ENCODE data around the gene CCDC134. TPM values are rescaled to one million over a fixed set of nuclear protein-coding genes. Genes with fewer than 3 reads are reported as not detected.

Gene CCDC134
- polyA plus RNA-seq (ENCODE audit: insufficient read depth in 1 of 5, insufficient read length in 5 of 5, low replicate concordance in 1 of 5): 10 to 100 TPM in 1 of 5 donors, 1 to 10 TPM in 4; 8.1 to 10.0 (median 9.3) TPM
- long read RNA-seq, donor 1: 0 reads
- long read RNA-seq, donor 2, partial matches to known transcripts: 0 of 1 reads
- long read RNA-seq, donor 2, other reads (novel, unspliced or antisense): 0 of 1 reads
- long read RNA-seq, donor 3, partial matches to known transcripts: 0 of 4 reads
- long read RNA-seq, donor 3, other reads (novel, unspliced or antisense): 0 of 4 reads
- long read RNA-seq, donor 4: 0 reads
- long read RNA-seq, donor 5, partial matches to known transcripts: 0 of 2 reads
- long read RNA-seq, donor 5, other reads (novel, unspliced or antisense): 0 of 2 reads
- long read RNA-seq, donor 6, partial matches to known transcripts: 0 of 1 reads
- long read RNA-seq, donor 6, other reads (novel, unspliced or antisense): 0 of 1 reads
- long read RNA-seq, donor 7, partial matches to known transcripts: 0 of 2 reads
- long read RNA-seq, donor 7, other reads (novel, unspliced or antisense): 0 of 2 reads
- long read RNA-seq, donor 8, partial matches to known transcripts: 0 of 3 reads
- long read RNA-seq, donor 8, other reads (novel, unspliced or antisense): 0 of 3 reads

DNA sequence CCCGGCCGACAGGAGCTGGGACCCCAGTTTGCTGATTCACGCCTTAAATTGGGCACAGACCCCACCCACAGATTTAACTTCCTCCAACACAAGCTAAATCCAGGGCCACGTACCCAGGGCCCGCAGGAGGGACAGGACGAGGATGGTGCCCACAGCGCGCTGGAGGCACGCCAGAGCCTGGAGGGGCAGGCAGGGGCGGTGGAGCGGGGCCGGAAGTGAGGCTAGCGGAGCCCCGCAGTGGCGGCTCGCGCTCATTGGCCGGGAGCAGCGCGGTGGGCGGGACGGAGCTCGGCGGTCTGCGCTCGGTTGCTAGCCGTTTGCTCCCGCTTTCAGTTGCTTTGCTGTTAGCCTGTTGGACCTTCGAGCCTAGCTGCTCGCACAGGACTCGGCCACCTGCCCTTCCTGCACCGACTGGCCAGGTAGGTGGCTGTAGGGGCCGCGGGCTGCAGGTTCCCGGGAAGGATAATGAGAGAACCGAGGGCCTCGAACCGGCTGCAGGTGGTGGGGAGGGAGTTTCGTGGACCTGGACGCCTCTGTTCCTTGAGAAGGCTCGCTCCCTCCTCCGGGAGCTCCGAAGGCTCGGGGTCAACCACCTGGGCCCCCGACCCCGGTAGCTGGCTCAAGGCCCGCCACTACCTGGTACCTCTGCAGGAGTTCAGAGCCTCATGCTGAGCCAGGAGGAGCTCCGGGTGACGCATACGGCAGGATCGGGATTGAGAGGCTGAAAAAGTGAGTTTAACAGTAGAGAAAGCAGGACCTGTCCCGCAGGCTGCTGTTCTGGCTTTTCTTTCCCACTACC, at the start of gene CCDC134:
Gene CCDC134 (plus strand): TSS at position 332 of the 799 bp plus-strand sequence. CDS start 8,212 bp downstream, outside the sequence.
- DNase-seq: peak; percentile 88 to 90

DNA sequence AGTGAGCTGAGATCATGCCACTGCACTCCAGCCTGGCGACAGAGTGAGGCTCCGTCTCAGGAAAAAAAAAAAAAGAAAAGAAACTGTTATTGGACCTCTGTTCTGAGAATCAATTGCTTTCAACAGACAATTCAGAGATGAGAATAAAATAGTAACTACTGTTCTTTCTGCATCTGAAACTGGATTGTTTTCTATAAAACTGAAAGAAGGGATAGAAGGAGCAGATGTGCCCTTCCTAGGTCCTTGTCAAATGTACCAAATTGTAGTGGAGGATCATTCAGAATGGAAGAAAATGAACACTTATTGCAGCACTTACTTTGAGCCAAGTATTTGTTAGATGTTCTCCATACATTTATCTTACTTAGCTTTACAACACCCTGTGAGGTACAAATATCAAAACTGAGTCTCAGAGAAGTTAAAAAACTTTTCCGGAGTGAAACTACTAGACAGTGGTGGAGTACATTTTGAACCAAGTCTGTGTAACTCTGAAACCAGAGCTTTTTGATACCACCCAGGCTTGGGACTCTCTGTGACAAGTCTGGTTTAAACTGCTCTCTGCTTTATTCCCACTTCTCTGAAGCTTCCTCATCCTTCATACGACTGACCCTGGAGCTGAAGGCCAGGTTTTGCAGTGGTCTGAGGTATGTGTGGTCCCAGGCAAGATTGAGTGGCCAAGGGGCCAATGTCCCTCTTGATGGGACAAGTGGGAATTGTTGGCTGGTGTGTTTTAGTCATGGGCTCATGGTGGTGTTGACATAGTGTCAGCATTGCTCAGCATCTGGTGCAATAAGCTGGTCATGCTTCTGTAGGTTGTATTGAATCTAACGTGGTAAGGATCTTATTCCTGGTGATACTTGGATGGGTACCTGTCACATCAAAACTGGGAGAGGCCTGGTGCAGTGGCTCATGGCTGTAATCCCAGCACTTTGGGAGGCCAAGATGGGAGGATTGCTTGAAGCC, 48.2 kb upstream of the CCDC134 start:
- no peak for DNase-seq

DNA sequence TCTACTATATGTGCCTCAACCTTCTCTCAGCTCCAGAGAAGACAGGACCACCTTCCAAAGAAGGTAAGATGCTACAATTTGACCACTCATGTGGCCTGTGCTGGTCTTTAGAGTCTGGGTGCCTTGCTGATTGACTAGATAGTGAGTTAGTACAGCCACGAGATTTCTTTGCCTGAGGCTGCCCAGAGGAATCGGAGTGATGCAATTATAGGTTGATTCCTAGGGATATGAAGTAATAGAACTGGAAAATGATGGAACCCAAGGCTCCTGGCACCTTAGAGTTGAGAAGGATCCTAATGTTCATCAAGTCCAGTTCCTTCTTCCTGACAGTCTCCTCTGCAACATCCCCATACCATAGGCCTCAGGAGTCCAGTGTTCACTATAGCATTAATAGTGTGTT, 46.5 kb upstream of the CCDC134 start:
- no peak for DNase-seq

DNA sequence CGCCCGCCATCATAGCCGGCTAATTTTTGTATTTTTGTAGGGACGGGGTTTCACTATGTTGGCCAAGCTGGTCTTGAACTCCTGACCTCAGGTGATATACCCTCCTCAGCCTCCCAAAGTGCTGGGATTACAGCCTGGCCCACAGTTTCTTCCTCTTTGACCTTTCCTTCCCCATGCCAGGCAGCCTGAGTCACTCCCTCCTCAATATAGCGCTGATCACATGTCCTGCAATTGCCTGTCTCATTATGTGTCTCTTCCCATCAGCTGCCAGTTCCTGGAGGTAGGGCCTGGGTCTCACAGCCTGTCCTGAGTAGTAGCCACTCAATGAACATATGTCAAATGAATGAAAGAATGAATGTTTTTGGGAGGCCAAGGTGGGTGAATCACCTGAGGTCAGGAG, 43.0 kb upstream of the CCDC134 start:
- no peak for DNase-seq

DNA sequence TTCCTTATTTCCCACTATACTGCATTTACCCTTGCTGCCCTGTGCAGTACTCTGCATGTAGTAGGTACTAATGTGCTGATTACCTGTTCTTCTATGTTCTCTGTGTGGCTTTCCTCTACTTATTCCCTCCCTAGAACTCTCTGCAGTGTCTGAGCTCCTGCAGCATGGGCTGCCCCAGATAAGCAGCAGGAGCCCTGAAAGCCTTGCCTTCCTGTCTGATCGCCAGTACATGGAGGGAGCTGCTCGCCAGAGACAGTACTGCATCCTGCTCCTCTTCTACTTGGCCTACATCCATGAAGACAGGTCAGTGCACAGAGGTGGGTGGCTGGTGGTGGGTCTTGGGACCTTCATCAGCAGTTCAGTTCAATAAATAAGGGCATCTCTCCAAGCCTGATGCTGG, 42.2 kb upstream of the CCDC134 start:
- no peak for DNase-seq

DNA sequence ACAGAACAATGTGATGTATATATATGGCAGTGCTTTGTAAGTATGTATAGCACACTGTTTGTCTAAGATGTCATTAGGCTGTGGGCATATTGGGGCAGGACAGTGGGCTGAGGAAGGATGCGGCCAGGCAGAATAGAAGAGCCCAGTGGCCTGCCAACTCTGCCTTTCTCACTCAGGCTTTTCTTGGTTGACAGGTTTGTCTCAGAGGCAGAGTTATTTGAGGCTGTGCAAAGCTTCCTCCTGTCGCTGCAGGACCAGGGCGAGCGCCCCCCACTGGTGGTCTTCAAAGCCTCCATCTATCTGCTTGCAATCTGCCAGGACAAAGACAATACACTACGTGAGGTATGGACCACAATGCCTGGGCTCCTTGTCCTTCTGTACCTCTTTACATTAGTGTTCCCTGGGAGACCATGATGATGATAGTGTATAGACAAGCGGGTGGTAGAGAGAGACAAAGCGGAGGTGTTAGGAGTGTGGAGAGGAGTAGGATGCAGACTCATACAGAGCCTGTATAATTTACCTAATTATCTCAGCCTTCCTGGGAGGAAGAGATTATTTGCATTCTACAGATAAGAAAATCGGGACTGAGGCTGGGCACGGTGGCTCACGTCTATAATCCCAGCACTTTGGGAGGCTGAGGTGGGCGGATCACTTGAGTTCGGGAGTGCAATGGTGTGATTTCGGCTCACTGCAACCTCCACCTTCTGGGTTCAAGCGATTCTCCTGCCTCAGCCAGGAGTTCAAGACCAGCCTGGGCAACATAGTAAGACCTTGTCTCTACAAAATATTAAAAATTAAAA, 37.3 kb upstream of the CCDC134 start:
- DNase-seq: no peak

DNA sequence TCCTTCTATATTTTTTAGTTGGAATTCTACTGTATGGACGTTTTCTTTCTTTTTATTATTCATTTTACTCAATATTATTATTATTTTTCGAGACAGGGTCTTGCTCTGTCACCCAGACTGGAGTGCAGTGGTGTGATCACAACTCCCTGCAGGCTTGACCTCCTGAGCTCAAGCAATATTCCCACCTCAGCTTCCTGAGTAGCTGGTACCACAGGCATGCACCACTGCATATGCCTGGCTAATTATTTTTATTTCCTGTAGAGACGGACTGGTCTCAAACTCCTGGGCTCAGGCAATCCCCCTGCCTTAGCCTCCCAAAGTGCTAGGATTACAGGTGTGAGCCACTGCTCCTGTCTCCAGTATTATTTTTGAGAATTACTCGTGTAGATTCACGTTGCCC, 34.0 kb upstream of the CCDC134 start:
- DNase-seq: no peak

DNA sequence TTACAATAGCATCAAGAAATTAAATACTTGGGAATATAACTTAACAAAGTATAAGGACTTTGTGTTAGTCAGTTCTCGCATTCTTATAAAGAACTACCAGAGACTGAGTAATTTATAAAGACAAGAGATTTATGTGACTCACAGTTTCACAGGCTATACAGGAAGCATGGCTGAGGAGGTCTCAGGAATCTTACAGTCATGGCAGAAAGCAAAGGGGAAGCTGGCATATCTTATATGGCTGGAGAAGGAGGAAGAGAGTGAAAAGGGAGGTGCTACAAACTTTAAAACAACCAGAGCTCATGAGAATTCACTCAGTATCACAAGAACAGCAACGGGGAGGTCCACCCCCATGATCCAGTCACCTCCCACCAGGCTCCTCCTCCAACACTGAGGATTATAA, 32.0 kb upstream of the CCDC134 start:
- DNase-seq: no peak

DNA sequence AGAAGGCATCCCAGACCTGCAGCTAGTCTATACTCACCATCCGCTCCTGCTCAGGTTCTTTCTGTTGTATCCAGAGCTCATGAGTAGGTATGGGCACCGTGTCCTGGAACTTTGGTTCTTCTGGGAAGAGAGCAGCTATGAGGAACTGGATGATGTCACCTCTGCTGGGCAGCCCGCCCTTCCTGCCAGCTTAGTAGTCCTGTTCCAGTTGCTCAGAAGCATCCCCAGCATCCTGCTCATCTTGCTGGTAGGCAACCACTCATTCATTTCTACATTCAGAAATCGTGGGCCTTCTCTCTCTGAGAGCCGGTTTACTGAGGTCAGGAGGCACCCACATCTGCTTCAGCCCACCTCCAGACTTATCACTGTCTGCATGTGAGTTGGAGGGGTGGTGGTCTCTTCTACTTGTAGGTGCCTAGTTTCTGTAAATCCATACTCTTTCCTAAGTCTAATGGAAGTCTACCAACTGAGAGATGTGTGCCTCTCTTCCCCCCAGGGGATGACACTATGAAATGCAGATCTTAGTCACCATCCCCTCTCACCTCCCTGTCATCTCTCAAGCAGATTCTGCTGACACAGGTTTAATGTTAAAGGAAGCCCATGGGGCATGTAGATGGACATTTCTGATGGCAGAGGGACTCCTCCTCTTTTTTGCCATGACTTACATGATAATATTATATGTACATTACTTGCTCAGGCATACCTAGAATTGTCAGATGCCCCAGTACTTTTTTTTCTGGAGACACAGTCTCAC, 29.6 kb upstream of the CCDC134 start:
- DNase-seq: no peak

DNA sequence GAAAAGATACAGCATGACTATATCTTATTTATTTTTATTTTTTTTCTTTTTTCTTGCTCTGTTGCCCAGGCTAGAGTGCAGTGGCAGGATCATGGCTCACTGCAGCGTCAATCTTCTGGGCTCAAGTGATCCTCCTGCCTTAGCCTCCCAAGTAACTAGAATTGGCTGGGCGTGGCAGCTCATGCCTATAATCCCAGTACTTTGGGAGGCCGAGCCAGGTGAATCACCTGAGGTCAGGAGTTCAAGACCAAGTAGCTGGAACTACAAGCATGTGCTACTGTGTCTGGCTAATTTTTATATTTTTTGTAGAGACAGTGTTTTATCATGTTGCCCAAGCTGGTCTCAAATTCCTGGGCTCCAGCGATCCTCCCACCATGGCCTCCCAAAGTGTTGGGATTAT, 28.3 kb upstream of the CCDC134 start:
- DNase-seq: no peak

DNA sequence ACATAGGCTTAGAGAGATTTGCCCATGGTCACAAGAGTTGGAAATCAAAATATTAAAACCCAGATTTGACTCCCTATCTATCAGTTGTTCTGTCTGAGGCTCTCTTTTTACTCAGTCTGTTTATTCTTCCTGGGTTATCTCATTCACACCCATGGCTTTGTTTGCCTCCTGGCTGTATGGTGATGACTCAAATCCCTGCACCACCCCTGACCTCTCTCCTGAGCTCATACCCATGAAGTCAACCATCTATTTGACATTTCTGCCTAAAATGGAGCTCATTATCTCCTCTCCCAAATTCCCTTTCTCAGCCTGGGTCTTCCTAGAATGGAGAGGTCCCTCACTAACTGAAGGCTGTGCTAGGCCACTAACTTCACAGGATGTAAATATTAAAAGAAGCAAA, 27.8 kb upstream of the CCDC134 start:
- DNase-seq: no peak

DNA sequence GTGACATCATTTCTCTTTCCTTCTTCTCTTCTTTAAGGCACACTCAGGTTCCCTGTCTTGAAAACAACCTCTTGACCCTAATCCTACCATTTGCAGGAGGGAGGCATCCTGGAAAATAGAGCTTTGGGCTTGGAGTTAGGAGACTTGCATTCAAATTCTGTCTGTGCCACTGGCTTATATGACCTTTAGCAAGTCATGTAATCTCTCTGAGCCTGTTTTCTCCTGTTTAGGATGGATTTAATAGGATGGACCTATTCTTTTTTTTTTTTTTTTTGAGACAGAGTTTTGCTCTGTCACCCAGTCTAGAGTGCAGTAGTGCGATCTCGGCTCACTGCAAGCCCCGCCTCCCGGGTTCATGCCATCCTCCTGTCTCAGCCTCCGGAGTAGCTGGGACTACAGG, 25.1 kb upstream of the CCDC134 start:
- no peak for DNase-seq

DNA sequence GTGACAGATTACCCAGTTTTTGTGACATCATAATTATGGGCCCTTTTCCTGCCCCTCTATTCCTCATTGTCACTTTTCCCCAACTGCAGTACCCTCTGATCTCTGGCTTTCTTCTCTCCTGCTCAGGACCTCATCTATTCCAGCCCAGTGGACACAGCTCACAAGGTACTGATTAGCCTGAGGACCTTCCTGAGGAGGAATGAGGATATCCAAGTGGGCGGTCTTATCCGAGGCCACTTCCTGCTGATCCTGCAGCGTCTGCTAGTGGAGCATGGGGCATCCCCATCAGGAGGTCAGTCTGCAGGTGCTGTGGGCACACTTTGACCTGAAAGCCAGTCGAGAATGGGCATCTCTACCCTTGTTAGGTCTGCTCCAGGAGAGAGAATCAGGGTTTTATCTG, 24.5 kb upstream of the CCDC134 start:
- no peak for DNase-seq

DNA sequence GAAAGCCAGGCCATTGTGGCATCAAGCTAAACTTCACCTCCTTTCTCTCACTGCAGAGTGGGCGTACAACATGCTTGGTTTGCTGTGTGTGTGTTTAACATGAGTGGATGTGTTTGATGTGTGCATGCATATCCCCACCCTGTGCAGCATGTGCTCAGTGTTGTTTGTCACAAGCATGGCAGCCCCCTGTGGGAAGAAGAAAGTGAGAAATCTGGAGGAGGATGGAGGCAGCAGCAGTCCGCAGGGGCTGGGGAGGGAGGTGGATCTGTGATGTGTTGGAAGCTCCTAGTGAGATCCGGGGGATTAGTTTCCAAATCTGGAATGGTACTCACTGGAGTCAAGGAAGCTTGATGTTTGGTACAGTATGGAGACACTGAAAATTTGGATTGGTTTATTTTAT, 24.1 kb upstream of the CCDC134 start:
- no peak for DNase-seq

DNA sequence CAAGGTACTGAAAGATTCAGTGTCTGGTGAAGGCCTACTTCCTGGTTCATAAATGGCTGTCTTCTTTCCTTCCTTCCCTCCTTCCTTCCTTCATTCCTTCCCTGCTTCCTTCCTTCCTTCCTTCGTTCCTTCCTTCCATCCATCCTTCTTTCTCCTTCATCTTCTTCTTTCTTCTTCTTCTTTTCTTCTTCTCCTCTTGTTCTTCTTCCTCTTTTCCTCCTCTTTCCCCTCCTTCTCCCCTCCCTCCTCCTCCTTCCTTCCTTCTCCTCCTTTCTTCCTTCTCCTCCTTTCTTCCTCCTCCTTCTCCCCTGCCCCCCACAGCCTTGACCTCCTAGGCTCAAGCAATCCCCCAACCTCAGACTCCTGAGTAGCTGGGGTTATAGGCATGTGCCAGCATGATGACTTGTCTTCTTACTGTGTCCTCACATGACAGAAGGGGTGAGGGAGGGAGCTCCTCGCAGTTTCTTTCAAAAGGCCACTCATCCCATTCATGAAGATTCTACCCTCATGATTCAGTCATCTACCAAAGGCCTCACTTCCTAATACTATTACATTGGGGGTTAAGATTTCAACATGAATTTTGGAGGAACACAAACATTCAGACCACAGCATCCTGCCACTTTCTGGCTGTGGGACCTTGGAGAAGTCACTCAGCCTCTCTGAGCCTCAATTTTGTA, 22.6 kb upstream of the CCDC134 start:
- DNase-seq: no peak

DNA sequence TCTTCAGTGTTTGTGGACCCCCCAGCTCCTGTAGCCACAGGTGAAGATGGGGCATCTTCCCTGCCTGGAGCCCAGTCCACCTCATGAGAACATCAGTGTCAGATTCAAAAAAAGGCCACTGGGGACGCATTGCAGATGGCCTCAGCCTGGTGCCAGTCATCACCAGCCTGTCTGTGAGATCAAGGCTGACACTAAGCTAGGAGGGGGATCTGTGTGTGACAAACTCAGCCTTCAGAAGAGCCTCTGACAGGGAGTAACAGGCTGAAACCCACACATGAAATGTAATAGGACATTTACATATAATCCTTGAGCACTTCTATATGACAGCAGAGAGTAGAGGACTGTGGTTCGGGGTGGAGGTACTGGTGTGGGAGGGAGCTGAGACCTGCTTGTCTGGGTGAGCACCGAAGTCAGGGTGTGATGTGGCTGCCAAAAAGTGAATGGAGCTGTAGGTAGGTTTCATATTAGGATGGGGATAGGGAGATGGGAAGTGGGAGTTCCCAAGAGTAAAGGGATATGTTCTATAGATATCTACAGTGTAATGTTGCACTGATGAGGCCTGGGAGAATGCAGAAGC, 20.5 kb upstream of the CCDC134 start:
- DNase-seq: no peak

DNA sequence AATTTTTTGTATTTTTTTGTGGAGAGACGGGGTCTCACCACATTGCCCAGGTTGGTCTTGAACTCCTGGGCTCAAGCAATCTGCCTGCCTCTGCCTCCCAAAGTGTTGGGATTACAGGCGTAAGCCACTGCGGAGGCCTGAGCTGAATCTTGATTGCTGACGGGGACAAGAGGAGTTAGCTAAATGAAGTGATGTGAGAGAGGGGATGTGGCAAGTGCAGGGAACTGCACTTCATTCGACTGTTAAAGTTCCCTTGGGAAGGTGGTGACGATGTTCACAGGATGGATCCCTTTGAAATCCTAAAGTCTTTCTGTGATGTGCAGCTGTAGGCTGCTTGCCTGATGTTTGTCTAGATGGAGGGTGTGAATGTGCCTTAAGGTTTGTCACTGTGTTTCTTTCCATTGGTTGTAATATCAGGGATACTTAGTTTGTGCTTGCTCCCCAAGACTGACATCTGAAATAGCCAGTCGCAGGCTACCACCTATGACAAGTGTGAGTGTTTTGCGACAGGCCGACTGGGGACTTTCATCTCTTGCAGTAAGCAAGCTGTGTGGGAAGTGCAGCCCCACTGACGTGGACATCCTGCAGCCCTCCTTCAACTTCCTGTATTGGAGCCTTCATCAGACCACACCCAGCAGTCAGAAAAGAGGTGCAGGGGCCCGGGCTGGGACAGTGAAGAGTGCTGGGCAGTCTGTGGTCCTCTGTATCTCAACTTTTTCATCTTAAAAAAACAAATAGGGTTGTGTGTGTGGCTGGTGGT, 19.6 kb upstream of the CCDC134 start:
- peak; percentile 7 to 8 for DNase-seq

DNA sequence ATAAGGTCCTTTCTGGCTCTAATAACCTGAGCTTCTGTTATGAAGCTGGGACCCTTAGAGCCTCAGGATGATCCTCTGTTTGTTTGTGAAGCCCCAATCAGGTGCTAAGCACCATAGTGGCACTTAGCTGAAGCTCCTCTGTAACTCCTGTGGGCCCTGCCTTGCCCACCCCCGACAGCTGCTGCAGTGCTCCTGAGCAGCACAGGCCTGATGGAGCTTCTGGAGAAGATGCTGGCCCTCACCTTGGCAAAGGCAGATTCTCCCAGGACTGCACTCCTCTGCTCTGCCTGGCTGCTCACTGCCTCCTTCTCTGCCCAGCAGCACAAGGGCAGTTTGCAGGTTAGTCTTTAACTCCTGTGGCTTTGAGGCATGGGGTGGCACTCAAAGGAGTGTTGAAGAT, 19.0 kb upstream of the CCDC134 start:
- DNase-seq: no peak
